ENCODE data around the gene C17orf75. TPM values are rescaled to one million over a fixed set of nuclear protein-coding genes. Genes with fewer than 3 reads are reported as not detected.

The C17orf75 gene
- total and polyA plus RNA-seq, 4 donors = 8.5 to 23.4 (median 15.3) TPM

DNA sequence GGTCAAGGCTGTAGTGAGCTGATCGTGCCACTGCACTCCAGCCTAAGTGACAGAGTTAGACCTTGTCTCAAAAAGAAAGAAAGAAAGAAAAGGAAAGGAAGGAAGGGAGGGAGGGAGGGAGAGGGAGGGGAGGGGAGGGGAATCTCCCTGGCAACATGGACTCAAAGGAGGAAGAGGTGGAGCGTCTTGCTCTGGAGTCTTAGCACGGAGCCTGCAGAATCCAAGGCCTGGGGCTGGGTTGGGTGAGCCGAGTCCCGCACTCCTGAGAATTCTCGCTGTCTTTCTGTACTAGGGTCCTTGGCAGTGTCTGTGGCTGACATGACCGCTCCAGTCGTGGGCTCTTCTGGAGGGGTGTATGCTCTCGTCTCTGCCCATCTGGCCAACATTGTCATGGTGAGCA is 36.9 kb downstream of the C17orf75 start:
- no peak for ATAC-seq (ENCODE audit: insufficient read depth, low FRiP score)
- TF ChIP-seq, protein P1, sequence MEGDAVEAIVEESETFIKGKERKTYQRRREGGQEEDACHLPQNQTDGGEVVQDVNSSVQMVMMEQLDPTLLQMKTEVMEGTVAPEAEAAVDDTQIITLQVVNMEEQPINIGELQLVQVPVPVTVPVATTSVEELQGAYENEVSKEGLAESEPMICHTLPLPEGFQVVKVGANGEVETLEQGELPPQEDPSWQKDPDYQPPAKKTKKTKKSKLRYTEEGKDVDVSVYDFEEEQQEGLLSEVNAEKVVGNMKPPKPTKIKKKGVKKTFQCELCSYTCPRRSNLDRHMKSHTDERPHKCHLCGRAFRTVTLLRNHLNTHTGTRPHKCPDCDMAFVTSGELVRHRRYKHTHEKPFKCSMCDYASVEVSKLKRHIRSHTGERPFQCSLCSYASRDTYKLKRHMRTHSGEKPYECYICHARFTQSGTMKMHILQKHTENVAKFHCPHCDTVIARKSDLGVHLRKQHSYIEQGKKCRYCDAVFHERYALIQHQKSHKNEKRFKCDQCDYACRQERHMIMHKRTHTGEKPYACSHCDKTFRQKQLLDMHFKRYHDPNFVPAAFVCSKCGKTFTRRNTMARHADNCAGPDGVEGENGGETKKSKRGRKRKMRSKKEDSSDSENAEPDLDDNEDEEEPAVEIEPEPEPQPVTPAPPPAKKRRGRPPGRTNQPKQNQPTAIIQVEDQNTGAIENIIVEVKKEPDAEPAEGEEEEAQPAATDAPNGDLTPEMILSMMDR (IDR thresholded peaks at IDR 0.05; ENCODE audit: control extremely low read depth, extremely low read depth) = no peak
- Histone ChIP-seq H3K27me3 (ENCODE audit: control insufficient read depth in 3 of 3, insufficient read depth in 3 of 3, low read length in 2 of 3) (no peaks in the 10 kb centered on the region), H3K9me3 (ENCODE audit: control insufficient read depth in 4 of 4, insufficient read depth in 3 of 4, low read length in 3 of 4) (no peaks in the 10 kb centered on the region), H3K4me1 (ENCODE audit: control insufficient read depth in 5 of 5, insufficient read depth in 5 of 5, low read length in 5 of 5) (peaks cover 0 to 4% (median 0%) of the 10 kb centered on the region in 5 donors), H3K9ac (ENCODE audit: insufficient read depth in 1 of 2, low read length in 2 of 2) (no peak overlapping the region), H3K36me3 (ENCODE audit: control insufficient read depth in 4 of 4, insufficient read depth in 4 of 4, low read length in 4 of 4) (no peaks in the 10 kb centered on the region), H3K4me3 (no peak overlapping the region), H3K27ac (ENCODE audit: low read depth in 1 of 2, low read length in 1 of 2) (no peak overlapping the region)
- no peak for DNase-seq
- 82 to 87% methylated on average over 9 of the region's 9 CpGs for WGBS, 2 donors

- Histone ChIP-seq H3K9ac (ENCODE audit: insufficient read depth in 1 of 2, low read length in 2 of 2) (no peak overlapping the region), H3K4me3 (no peak overlapping the region), H3K27ac (ENCODE audit: low read depth in 1 of 2, low read length in 1 of 2) (no peak overlapping the region), H3K36me3 (ENCODE audit: control insufficient read depth in 4 of 4, insufficient read depth in 4 of 4, low read length in 4 of 4) (no peaks in the 10 kb centered on the region), H3K9me3 (ENCODE audit: control insufficient read depth in 4 of 4, insufficient read depth in 3 of 4, low read length in 3 of 4) (no peaks in the 10 kb centered on the region), H3K4me1 (ENCODE audit: control insufficient read depth in 5 of 5, insufficient read depth in 5 of 5, low read length in 5 of 5) (peaks cover 0 to 4% (median 0%) of the 10 kb centered on the region in 5 donors), H3K27me3 (ENCODE audit: control insufficient read depth in 3 of 3, insufficient read depth in 3 of 3, low read length in 2 of 3) (no peaks in the 10 kb centered on the region)
- 65 to 78% methylated on average over 2 of the region's 2 CpGs for WGBS, 2 donors
- no peak for ATAC-seq (ENCODE audit: insufficient read depth, low FRiP score)
- TF ChIP-seq, protein P1 (IDR thresholded peaks at IDR 0.05; ENCODE audit: control extremely low read depth, extremely low read depth) = no peak
- no peak for DNase-seq
Observed at GRCh38 chr17:32303781-32304288, 38.1 kb downstream of the C17orf75 start.

- Histone ChIP-seq H3K4me1 (ENCODE audit: control insufficient read depth in 5 of 5, insufficient read depth in 5 of 5, low read length in 5 of 5) (peaks cover 0 to 4% (median 0%) of the 10 kb centered on the region in 5 donors), H3K4me3 (no peak overlapping the region), H3K27ac (ENCODE audit: low read depth in 1 of 2, low read length in 1 of 2) (no peak overlapping the region), H3K9me3 (ENCODE audit: control insufficient read depth in 4 of 4, insufficient read depth in 3 of 4, low read length in 3 of 4) (no peaks in the 10 kb centered on the region), H3K27me3 (ENCODE audit: control insufficient read depth in 3 of 3, insufficient read depth in 3 of 3, low read length in 2 of 3) (no peaks in the 10 kb centered on the region), H3K36me3 (ENCODE audit: control insufficient read depth in 4 of 4, insufficient read depth in 4 of 4, low read length in 4 of 4) (no peaks in the 10 kb centered on the region), H3K9ac (ENCODE audit: insufficient read depth in 1 of 2, low read length in 2 of 2) (no peak overlapping the region)
- ATAC-seq (ENCODE audit: insufficient read depth, low FRiP score) (no peak), DNase-seq (no peak)
- WGBS, 2 donors = 88 to 93% methylated on average over 10 of the region's 10 CpGs
- TF ChIP-seq, protein P1 (IDR thresholded peaks at IDR 0.05; ENCODE audit: control extremely low read depth, extremely low read depth) = no peak
Observed at GRCh38 chr17:32302860-32303649, 38.9 kb downstream of the C17orf75 start.

Data from lung (tissue), 12 donors.